ENCODE measurements around the gene PTPRG. TPM values are rescaled to one million over a fixed set of nuclear protein-coding genes. Genes with fewer than 3 reads are reported as not detected.

The PTPRG gene
- total and polyA plus RNA-seq, 2 donors (not counting 3 experiments of a cell fraction or from before 2014, with no cell fraction given): 8.9 to 39.1 TPM

- DNase-seq (ENCODE audit: low read depth, low spot score) (no peak), FAIRE-seq (no peak)
- Histone ChIP-seq H4K20me1 (replicated peaks; ENCODE audit: control insufficient read depth, extremely low read depth, insufficient read depth, low read length) (no peaks in the 10 kb centered on the region), H3K4me2 (ENCODE audit: insufficient read depth, low read length) (no peak overlapping the region), H3K36me3 (ENCODE audit: control insufficient read depth in 2 of 2, extremely low read depth in 1 of 2, insufficient read depth in 2 of 2, low read length in 2 of 2) (no peaks in the 10 kb centered on the region), H2AFZ (ENCODE audit: low read depth, low read length) (no peak overlapping the region), H3K27ac (ENCODE audit: insufficient read depth, low read depth, low read length) (no peak overlapping the region), H3K4me3 (replicated peaks in 1 of 3; ENCODE audit: insufficient read depth in 1 of 3, low read depth in 1 of 3, low read length in 3 of 3) (no peak overlapping the region), H3K9me1 (replicated peaks; ENCODE audit: control insufficient read depth, extremely low read depth, insufficient read depth, low read length) (no peaks in the 10 kb centered on the region), H3K4me1 (ENCODE audit: control insufficient read depth, extremely low read depth, insufficient read depth, low read length) (no peaks in the 10 kb centered on the region), H3K9me3 (replicated peaks; ENCODE audit: control insufficient read depth, insufficient read depth, low read length) (no peaks in the 10 kb centered on the region), H3K27me3 (ENCODE audit: control insufficient read depth in 2 of 2, insufficient read depth in 2 of 2, low read length in 2 of 2) (no peaks in the 10 kb centered on the region), H3K79me2 (ENCODE audit: control insufficient read depth, insufficient read depth, low read length) (no peaks in the 10 kb centered on the region), H3K9ac (replicated peaks; ENCODE audit: extremely low read depth, insufficient read depth, low read length) (no peak overlapping the region)
- ChIA-PET POLR2A (no interaction called here), CTCF (no interaction called here)
- dilution Hi-C loops (cut with MboI; ENCODE audit: extremely low pct_ligation_motif_present, low sequenced_read_pairs) (no loop called here), intact Hi-C loops (cut with micrococcal nuclease) (no loop called here)
- no TSS peak for BruUV-seq (replicated peaks)
- no peak for TF ChIP-seq CTCF (IDR thresholded peaks at IDR 0.05; ENCODE audit: extremely low read depth in 1 of 2, insufficient read depth in 1 of 2, low read depth in 1 of 2, low read length in 2 of 2)
- TF ChIP-seq POLR2A (IDR thresholded peaks at IDR 0.05; ENCODE audit: low read depth, low read length): no peak
- TF ChIP-seq GATA2 (IDR thresholded peaks at IDR 0.05; ENCODE audit: insufficient read depth, insufficient read length, low read depth, low read length): no peak
- no peak for TF ChIP-seq POLR2AphosphoS5 (IDR thresholded peaks at IDR 0.05; ENCODE audit: insufficient read depth, low read depth, low read length)
- no peak for TF ChIP-seq JUN (IDR thresholded peaks at IDR 0.05; ENCODE audit: borderline replicate concordance, insufficient read depth, insufficient read length, low read depth)
- no peak for TF ChIP-seq MAX (IDR thresholded peaks at IDR 0.05; ENCODE audit: insufficient read depth, insufficient read length)
- no peak for TF ChIP-seq FOS (IDR thresholded peaks at IDR 0.05; ENCODE audit: borderline replicate concordance, insufficient read depth, low read length)
- no peak for TF ChIP-seq EZH2 (IDR thresholded peaks at IDR 0.05; ENCODE audit: borderline replicate concordance, low read depth, low read length, severe bottlenecking)
- no peak for TF ChIP-seq MYC (IDR thresholded peaks at IDR 0.05; ENCODE audit: low read depth, low read length)
Measured at GRCh38 chr3:61802772-61803171, 241.4 kb downstream of the PTPRG start.
